ENCODE measurements around the gene KLHL4. TPM values are rescaled to one million over a fixed set of nuclear protein-coding genes. Genes with fewer than 3 reads are reported as not detected.

The KLHL4 gene, protein sequence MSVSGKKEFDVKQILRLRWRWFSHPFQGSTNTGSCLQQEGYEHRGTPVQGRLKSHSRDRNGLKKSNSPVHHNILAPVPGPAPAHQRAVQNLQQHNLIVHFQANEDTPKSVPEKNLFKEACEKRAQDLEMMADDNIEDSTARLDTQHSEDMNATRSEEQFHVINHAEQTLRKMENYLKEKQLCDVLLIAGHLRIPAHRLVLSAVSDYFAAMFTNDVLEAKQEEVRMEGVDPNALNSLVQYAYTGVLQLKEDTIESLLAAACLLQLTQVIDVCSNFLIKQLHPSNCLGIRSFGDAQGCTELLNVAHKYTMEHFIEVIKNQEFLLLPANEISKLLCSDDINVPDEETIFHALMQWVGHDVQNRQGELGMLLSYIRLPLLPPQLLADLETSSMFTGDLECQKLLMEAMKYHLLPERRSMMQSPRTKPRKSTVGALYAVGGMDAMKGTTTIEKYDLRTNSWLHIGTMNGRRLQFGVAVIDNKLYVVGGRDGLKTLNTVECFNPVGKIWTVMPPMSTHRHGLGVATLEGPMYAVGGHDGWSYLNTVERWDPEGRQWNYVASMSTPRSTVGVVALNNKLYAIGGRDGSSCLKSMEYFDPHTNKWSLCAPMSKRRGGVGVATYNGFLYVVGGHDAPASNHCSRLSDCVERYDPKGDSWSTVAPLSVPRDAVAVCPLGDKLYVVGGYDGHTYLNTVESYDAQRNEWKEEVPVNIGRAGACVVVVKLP
- 10.3 and 20.7 TPM in 2 replicates for total RNA-seq

DNA sequence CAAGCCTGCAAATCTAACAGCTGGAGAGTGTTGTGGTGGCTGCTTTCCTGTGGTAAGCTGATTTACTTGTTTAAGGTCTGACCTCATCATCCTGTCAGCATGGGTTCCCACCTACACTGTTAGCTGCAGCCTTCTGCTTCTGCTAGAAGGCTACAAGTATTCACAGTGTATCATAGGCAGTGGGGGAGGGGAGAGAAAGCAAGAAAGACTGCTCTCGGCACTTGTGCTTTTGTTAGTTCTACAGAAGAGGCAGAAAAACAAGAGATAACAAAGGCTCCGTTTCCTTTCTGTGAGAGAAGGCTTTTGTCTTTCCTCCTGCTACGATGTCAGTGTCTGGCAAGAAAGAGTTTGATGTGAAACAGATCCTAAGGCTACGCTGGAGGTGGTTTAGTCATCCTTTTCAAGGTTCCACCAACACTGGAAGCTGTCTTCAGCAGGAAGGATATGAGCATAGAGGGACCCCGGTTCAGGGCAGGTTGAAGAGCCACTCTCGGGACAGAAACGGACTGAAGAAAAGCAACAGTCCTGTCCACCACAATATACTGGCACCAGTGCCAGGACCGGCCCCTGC is at the start of gene KLHL4:
Gene KLHL4, plus strand, starts transcription at position 232 of the 571 bp plus-strand sequence. Its CDS starts 92 bp downstream, at position 324.

